HG02885 (cell line): ENCODE results near the gene SCYGR5.
"Not testable (repeated sequence)": the region's sequence is repeated elsewhere in the genome, so short reads cannot be mapped to it uniquely, and the experiment has no call there.

Experiments used
- ATAC-seq: cut with Tn5 transposase; IDR thresholded peaks from one replicate; pipeline ENCODE4 v1.9.1; 2021; ENCODE audit warnings: mild to moderate bottlenecking; ENCODE audit not compliant: unreplicated experiment, poor library complexity

SCYGR5 gene

DNA sequence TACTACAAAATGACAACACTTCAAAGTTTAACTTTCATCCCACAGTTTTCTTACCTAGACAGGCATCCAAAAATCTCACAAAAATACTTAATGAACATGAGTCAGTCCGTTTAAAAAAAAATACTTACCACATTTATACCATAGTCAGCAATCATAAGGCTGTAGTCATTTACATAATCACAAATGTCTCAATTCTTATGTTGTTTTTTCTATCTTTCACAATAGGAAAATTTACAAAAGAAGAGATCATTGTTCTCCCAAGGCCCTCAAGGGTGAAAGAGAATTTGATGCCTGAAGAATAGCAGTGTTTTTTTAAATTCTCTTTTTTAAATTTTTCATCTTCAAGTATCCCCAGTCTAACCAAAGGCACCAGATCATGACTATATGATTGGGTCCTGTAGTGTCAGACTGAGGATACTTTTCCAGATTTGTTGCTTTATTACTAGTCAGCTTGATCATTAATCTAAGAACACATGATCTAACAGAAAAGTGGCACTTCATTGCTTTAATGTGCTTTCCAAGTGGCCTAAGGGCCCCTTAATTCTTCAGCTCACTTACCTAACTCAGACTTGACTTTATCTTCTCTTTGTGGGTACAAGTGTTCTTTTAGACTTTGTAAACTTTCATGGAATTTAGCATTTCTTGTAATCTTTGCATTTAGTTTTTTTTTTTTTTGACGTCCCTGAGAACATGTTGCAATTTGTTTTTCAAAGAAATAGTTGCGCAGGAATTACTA lies 4.7 kb downstream of the SCYGR5 start:
- ATAC-seq = no peak

DNA sequence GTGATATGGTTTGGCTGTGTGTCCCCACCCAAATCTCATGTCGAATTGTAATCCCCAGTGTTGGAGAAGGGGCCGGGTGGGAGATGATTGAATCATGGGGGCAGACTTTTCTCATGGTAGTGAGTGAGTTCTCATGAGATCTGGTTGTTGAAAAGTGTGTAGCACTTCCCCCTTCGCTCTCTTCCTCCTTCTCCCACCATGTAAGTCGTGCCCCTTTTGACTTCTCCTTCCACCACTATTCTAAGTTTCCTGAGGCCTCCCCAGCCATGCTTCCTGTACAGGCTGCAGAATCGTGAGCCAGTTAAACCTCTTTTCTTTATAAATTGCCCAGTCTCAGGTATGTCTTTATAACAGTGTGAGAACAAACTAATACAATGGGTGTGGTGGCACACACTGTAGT lies 7.0 kb downstream of the SCYGR5 start:
- not testable (repeated sequence) for ATAC-seq

DNA sequence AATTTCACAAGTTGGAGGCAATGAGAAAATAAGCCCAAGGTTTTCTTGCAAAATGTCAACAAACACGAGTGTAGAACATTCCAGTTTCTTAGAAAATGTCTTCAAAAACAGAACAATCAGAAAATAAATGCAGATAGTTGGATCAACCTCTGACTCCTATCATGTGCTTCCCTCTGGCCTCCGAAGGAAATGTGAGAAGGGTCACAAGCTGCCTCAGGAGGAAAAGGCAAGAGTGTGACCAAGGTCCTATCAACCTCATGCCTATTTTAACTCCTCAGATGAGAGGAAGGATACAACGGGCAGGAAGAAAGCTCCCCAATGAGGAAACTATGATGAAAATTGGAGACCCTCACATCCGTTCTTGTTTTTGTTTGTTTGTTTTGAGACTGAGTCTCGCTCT lies 7.9 kb downstream of the SCYGR5 start:
- no peak for ATAC-seq

DNA sequence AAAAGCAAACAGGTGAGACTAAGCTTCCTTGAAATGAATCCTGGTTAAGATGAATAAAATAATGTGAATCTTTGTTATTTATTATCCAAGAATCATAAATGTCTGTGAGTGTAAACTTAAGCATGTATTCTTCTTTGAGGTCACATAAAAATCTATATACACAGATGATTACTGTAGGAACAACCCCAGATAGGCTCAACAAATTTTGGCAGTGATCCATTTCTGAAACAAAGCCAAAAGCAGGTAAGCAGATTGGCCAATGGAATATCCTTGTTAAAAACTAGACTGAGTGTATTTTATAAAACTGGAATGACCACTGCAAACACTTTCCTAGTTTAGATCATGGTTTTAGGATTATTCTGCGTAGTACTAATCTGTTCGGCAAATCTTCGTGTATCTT lies 11.3 kb downstream of the SCYGR5 start:
- no peak for ATAC-seq

DNA sequence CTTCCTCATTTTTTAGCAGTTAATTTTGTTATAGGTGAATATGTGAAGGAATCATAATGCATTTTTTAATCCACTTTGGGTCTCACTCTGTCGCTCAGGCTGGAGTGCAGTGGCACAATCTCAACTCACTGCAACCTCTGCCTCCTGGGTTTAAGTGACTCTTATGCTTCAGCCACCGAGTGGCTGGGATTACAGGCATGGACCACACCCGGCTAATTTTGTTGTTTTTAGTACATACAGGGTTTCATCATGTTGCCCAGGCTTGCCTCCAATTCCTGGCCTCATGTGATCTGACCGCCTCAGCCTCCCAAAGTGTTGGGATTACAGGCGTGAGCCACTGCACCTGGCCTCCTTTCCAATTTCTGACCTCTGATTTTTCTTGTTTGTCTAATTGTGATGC lies 17.7 kb downstream of the SCYGR5 start:
- ATAC-seq = no peak

DNA sequence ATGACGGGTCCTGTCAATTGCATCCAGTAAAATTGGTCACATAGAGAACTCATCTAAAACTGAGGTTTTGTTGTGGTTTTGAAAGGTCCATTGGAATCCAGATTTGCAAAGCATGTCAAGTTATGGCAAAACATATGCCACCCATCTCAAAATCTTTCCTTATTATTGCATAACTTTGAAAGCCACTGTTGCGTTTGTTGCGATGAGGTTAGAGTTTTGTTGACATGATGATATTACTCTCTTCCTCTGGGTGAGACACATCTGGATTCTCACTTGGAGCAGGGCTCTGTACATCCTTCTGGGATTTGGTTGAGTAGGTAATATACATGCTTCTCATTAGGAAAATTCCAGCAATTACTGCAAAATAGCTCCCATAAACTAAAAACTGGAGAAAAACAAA lies 20.6 kb downstream of the SCYGR5 start:
- no peak for ATAC-seq

DNA sequence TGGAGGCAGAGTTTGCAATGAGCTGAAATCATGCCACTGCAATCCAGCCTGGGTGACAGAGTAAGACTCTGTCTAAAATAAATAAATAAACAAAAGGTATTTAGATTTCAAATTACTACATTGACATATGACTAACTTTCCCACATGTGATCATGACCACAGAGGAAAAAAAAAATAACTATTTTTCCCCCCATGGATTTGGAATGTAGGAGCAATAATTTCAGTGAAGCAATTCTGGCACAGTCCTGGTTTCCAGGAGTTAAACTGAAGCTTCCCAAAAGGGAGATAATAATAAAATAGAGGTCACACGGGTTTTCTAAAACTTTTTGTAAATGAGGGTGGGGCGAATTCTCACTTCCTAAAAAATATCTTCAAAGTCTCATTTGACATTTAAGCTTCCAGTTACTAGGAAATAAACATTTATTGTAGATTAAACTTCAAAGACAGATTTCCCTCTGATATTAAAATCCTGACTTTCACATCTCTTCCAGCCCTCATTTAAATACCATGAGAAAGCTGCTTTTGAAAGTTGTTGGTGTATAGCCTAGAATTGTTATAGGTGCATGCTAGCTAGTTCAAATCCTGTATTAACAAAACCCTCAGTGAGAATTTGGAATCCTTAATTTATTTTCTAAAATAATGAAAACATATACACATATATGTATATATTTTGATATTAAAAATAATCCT lies 30.5 kb downstream of the SCYGR5 start:
- no peak for ATAC-seq

DNA sequence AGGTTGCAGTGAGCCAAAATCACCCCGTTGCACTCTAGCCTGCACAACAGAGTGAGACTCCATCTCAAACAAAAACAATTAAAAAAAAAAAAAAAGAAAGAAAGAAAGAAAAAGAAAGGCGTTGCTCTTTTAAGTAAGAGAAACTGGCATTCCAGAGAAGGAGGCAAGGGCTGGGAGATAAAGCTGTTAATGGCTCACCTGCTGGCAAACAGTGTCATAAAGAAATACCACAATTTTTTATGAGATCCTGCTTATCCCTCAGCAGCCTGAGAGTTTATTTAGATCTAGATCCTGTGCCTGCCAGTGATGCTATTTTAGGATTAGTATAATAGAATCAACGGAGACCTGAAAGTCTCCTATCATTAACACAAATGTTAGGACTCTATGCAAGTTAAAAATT lies 35.0 kb downstream of the SCYGR5 start:
- no peak for ATAC-seq

DNA sequence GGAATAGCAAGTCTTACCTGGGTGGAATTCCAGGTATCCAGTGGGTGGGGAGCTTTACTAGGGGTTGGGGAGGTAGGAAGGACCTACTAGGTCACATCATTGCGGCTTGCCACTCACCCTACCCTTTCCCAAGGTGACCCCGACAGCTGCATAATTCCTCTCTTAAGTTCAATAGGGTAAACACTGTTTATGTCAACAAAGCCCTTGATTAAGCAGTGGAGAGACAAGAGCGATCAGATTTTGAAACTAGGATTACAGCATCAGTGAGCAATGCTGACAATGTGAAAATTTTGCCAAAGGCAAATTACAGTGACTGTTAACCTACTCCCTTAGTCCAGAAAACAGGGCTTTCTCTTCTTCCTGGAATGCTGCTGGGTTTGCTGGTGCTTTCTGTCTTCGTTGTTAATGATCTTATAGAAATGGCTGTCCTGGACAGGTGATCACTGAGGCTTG lies 36.7 kb downstream of the SCYGR5 start:
- ATAC-seq = no peak

DNA sequence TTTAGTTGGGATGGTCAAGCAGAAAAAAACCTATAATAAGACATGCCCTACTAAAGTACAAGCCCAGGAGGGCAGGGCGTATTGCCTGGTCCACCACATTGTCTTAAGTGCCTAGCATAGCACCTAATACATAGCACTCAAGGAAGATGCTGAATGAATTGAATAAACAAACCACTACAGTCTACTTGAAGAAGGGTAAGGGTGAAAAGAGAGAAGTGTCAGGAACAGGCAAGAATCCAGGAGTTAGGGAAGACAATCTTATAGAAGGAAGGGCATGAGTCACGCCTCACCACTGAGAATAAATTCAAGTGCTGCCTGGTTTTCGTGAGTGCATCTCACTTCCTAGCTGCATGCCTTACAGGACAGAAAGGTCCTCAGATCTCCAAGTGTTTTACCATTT lies 37.4 kb downstream of the SCYGR5 start:
- ATAC-seq = no peak

DNA sequence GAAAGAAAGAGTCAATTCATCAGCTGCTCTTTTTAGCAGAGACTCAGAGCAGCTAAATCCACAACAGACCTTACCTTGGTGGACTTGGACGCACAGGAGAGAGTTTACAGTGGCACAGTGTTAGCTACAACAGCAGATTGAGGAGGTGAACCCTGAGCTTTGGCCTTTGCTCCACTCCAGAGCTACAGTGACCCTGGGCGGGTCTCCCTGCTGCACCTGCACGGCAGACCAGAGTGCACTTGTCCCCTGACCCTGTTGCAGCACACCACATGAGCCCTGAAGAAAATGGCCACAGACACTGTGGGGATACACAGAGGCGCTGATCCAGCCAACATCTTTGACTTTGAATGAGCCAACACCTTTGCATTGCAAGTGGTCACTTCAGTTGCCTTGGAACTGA lies 40.3 kb downstream of the SCYGR5 start:
- ATAC-seq = no peak

DNA sequence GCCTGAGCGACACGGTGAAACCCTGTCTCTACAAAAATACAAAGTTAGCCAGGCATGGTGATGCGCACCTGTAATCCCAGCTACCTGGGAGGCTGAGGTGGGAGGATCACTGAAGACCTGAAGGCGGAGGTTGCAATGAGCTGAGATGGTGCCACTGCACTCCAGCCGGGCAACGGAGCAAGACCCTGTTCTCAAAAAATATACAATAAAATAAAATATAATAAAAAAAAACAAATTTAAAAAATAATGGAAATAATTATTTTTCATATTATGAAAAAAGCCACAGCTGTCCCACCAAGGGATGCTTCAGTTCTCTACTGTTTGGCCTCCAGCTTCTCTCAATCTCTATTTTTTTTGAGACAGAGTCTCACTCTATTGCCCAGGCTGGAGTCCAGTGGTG lies 40.8 kb downstream of the SCYGR5 start:
- ATAC-seq = no peak

DNA sequence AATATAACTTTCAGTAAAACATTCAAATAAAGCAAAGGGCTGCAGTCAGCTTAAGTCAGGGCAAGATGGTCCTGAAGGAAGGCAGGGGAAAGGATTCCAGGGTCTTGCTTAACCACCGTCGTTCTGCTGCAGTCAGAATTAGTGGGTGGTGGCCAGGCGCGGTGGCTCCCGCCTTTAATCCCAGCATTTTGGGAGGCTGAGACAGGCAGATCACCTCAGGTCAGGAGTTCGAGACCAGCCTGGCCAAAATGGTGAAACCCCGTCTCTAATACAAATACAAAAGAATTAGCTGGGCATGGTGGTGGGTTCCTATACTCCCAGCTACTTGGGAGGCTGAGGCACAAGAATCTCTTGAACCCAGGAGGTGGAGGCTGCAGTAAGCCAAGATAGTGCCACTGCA lies 44.4 kb downstream of the SCYGR5 start:
- no peak for ATAC-seq

DNA sequence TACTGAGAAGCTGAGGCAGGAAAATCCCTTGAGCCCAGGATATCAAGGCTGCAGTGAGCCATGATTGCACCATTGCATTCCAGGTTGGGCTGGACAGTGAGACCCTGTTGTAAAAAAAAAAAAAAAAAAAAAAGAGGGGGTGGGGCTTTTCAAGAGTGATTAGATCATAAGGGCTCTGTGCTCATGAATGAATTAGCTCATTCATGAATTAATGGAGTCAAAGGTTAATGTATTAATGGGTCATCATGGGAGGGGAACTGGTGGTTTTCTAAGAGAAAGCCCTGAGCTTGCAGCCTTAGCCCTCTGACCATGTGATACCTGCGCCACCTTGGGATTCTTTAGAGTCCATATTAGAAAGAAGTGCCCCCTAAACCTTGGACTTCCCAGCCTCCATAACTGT lies 46.7 kb downstream of the SCYGR5 start:
- no peak for ATAC-seq

DNA sequence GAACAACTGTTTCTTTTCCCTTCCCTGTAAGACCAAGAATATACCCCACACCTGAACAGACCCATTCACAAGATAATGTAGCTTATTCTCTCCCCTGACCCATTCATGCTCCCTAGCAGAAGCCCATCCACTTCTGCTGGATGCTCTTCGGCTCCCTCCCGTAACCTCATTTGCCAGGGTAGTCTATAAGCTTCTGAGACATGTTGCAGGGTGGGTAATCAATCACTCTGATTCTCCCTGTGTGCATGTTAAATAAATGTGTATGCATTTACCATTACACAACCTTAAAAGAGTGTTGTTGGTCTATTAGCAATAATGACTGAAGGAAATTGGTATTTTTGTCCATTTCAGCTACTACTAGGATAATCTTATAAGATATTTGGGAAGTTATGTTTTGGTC lies 49.9 kb downstream of the SCYGR5 start:
- ATAC-seq = no peak
